SJSA1 (cell line): ENCODE data around the gene CACNA1C. TPM values are rescaled to one million over a fixed set of nuclear protein-coding genes. Genes with fewer than 3 reads are reported as not detected.

Experiments used
- DNase-seq, 2 experiments: peaks; one replicate each; pipeline ENCODE4 v3.0.0-alpha.2; 2015 to 2020; ENCODE audit warnings: low spot score in 2 of 2, low read depth in 1 of 2
- H3K27ac ChIP-seq: fragments of 250-450 bp; sonication (Bioruptor Pico); 2 replicates; pipeline ENCODE4 v1.5.1; 2020; ENCODE audit warnings: mild to moderate bottlenecking, moderate library complexity
- H3K27me3 ChIP-seq: fragments of 250-450 bp; sonication (Bioruptor Pico); replicated peaks from 2 replicates; pipeline ENCODE4 v1.5.1; 2020; ENCODE audit warnings: mild to moderate bottlenecking, moderate library complexity
- H3K36me3 ChIP-seq: fragments of 250-450 bp; sonication (Bioruptor Pico); 2 replicates; pipeline ENCODE4 v1.5.1; 2020; ENCODE audit warnings: mild to moderate bottlenecking
- H3K4me1 ChIP-seq: fragments of 250-450 bp; sonication (Bioruptor Pico); replicated peaks from 2 replicates; pipeline ENCODE4 v1.6.1; 2021; ENCODE audit warnings: mild to moderate bottlenecking
- H3K4me3 ChIP-seq: fragments of 250-450 bp; sonication (Bioruptor Pico); 2 replicates; pipeline ENCODE4 v1.5.1; 2020; ENCODE audit warnings: mild to moderate bottlenecking
- H3K9me3 ChIP-seq: fragments of 250-450 bp; sonication (Bioruptor Pico); replicated peaks from 2 replicates; pipeline ENCODE4 v1.5.1; 2020; ENCODE audit warnings: mild to moderate bottlenecking
- total RNA-seq: library from RNA; depleted of rRNA; stranded (reverse); fragments of >200 nt; shearing (Covaris generic); gene quantifications from 2 replicates; pipeline ENCODE4 v1.2.3, GENCODE V29; 2014

The CACNA1C gene
- total RNA-seq, 1 experiment from 2014 or later: 6.1 TPM

- Histone ChIP-seq H3K4me3 (no peak overlapping the region), H3K27me3 (no peaks in the 10 kb centered on the region), H3K36me3 (no peaks in the 10 kb centered on the region), H3K9me3 (no peaks in the 10 kb centered on the region), H3K27ac (no peak overlapping the region), H3K4me1 (peaks cover 23% of the 10 kb centered on the region)
- DNase-seq: no peak
Measured at GRCh38 chr12:2645460-2645859, 592.7 kb downstream of the CACNA1C start.

GRCh38 chr12:2646341-2646740, 593.6 kb downstream of the CACNA1C start:
- Histone ChIP-seq H3K4me1 (peaks cover 15% of the 10 kb centered on the region), H3K27ac (no peak overlapping the region), H3K27me3 (no peaks in the 10 kb centered on the region), H3K36me3 (no peaks in the 10 kb centered on the region), H3K4me3 (no peak overlapping the region), H3K9me3 (no peaks in the 10 kb centered on the region)
- no peak for DNase-seq

DNA sequence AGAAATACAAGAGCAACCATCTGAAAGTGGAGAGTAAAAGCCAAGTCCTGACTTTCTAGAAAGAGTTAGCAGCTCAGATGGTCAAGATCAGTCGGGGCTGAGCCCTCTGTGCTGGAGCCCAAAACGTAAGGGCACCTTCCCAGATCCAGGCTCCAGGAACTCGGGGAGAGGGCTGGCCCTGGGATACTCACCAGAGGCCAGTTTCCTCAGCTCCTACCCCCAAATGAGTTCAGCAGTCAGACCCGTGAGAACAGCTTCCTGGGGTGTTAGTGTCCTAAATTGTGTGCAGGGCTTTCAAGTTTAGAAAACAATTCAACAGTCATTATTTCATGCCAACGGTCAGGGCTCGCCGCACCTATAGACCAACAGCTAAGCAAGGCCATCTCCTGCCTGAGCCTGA, 594.4 kb downstream of the CACNA1C start:
- Histone ChIP-seq H3K36me3 (no peaks in the 10 kb centered on the region), H3K4me1 (peaks cover 11% of the 10 kb centered on the region), H3K9me3 (no peaks in the 10 kb centered on the region), H3K27me3 (no peaks in the 10 kb centered on the region), H3K27ac (no peak overlapping the region), H3K4me3 (no peak overlapping the region)
- DNase-seq: no peak

DNA sequence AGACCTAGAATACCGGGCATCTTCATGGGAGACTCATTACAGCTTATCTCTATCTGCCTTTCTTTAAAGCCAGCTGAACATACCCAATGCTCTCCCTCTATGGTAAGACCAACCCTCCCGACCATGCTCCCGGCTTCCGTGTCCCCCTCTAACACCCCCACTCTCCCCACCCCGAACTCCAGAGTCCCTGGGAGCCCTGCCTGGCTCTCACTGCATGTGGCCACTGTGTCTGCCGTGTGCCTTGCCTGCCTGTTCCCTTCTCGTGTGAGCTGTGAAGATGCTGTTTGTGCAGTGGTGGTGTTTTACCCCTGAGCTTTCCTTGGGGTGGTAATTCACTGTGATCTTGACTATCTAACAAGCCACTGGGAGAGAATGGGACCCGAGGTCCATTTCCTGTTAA, 595.6 kb downstream of the CACNA1C start:
- H3K27ac ChIP-seq: no peak overlapping the region
- no peaks in the 10 kb centered on the region for H3K9me3 ChIP-seq
- no peak overlapping the region for H3K4me3 ChIP-seq
- H3K36me3 ChIP-seq: no peaks in the 10 kb centered on the region
- no peak for DNase-seq
- no peaks in the 10 kb centered on the region for H3K27me3 ChIP-seq
- peaks cover 11% of the 10 kb centered on the region for H3K4me1 ChIP-seq

GRCh38 chr12:2649201-2650030, 596.6 kb downstream of the CACNA1C start:
- H3K4me3 ChIP-seq: no peak overlapping the region
- peaks cover 11% of the 10 kb centered on the region for H3K4me1 ChIP-seq
- DNase-seq: peak in 1 of 2 experiments; percentile 52
- H3K36me3 ChIP-seq: no peaks in the 10 kb centered on the region
- H3K27me3 ChIP-seq: no peaks in the 10 kb centered on the region
- H3K9me3 ChIP-seq: no peaks in the 10 kb centered on the region
- H3K27ac ChIP-seq: no peak overlapping the region

- Histone ChIP-seq H3K9me3 (no peaks in the 10 kb centered on the region), H3K4me3 (no peak overlapping the region), H3K27me3 (no peaks in the 10 kb centered on the region), H3K4me1 (peaks cover 11% of the 10 kb centered on the region), H3K27ac (no peak overlapping the region), H3K36me3 (peaks cover 5% of the 10 kb centered on the region; the same call in 1 of the 2 replicates)
- no peak for DNase-seq
Measured at GRCh38 chr12:2650261-2651067, 597.7 kb downstream of the CACNA1C start.

- Histone ChIP-seq H3K27ac (no peak overlapping the region), H3K4me1 (peaks cover 11% of the 10 kb centered on the region), H3K36me3 (peaks cover 10% of the 10 kb centered on the region), H3K4me3 (no peak overlapping the region), H3K9me3 (no peaks in the 10 kb centered on the region), H3K27me3 (no peaks in the 10 kb centered on the region)
- no peak for DNase-seq
Measured at GRCh38 chr12:2651068-2651965, 598.5 kb downstream of the CACNA1C start.

- Histone ChIP-seq H3K36me3 (peaks cover 14% of the 10 kb centered on the region), H3K9me3 (no peaks in the 10 kb centered on the region), H3K27me3 (no peaks in the 10 kb centered on the region)
Measured at GRCh38 chr12:2652011-2652400, 599.2 kb downstream of the CACNA1C start.

GRCh38 chr12:2652401-2653081, 599.8 kb downstream of the CACNA1C start:
- Histone ChIP-seq H3K4me1 (peaks cover 11% of the 10 kb centered on the region), H3K9me3 (no peaks in the 10 kb centered on the region), H3K4me3 (no peak overlapping the region), H3K27ac (no peak overlapping the region), H3K27me3 (no peaks in the 10 kb centered on the region), H3K36me3 (peaks cover 14% of the 10 kb centered on the region)
- no peak for DNase-seq

More at GRCh38 chr12:2652011-2652400, 599.2 kb downstream of the CACNA1C start:
- H3K4me3 ChIP-seq: no peak overlapping the region
- H3K4me1 ChIP-seq: peaks cover 11% of the 10 kb centered on the region
- no peak overlapping the region for H3K27ac ChIP-seq
- no peak for DNase-seq

GRCh38 chr12:2653461-2653965, 600.7 kb downstream of the CACNA1C start:
- Histone ChIP-seq H3K9me3 (no peaks in the 10 kb centered on the region), H3K36me3 (peaks cover 18% of the 10 kb centered on the region), H3K27me3 (no peaks in the 10 kb centered on the region), H3K27ac (no peak overlapping the region), H3K4me3 (no peak overlapping the region), H3K4me1 (peaks cover 11% of the 10 kb centered on the region)
- no peak for DNase-seq

- H3K27ac ChIP-seq: no peak overlapping the region
- no peak overlapping the region for H3K4me3 ChIP-seq
- no peak for DNase-seq
- H3K27me3 ChIP-seq: no peaks in the 10 kb centered on the region
- peaks cover 19% of the 10 kb centered on the region for H3K36me3 ChIP-seq
- H3K9me3 ChIP-seq: no peaks in the 10 kb centered on the region
- H3K4me1 ChIP-seq: peaks cover 6% of the 10 kb centered on the region
Measured at GRCh38 chr12:2654311-2654710, 601.5 kb downstream of the CACNA1C start.

DNA sequence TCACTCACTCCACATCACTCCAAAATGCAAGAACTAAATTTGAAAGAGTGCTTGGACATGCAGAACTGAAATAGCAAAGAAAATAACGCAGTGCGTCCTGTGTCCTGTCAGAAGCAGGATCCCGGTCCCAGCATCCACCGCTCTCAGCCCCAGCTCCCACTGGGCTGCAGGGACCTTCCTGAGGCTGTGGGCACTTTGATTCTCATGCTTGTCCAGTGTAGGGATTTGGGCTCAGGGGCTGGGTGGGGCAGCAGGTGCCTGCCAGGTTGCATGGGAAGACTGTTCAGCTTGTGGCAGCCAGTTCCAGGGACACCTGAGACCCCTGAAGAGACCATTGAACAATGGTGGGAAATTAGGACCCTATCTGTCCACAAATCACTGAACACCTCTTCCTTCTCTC, 602.0 kb downstream of the CACNA1C start:
- peaks cover 2% of the 10 kb centered on the region for H3K4me1 ChIP-seq
- no peak overlapping the region for H3K27ac ChIP-seq
- H3K9me3 ChIP-seq: no peaks in the 10 kb centered on the region
- H3K36me3 ChIP-seq: peaks cover 19% of the 10 kb centered on the region
- no peak overlapping the region for H3K4me3 ChIP-seq
- no peaks in the 10 kb centered on the region for H3K27me3 ChIP-seq
- DNase-seq: peak in 1 of 2 experiments; percentile 38

GRCh38 chr12:2662524-2662923, 609.7 kb downstream of the CACNA1C start:
- Histone ChIP-seq H3K27ac (no peak overlapping the region), H3K27me3 (no peaks in the 10 kb centered on the region), H3K4me3 (no peak overlapping the region), H3K4me1 (no peaks in the 10 kb centered on the region), H3K36me3 (peaks cover 11% of the 10 kb centered on the region; the same call in 1 of the 2 replicates), H3K9me3 (no peaks in the 10 kb centered on the region)
- no peak for DNase-seq
